Hippocampal formation (tissue), 2 donors: Measurements from ENCODE around the gene GLI2.

ENCODE experiments used
- DNase-seq, 2 donors: peaks; one replicate each; lab custom pipeline; 2025; lab: John Stamatoyannopoulos, UW

Gene GLI2

DNA sequence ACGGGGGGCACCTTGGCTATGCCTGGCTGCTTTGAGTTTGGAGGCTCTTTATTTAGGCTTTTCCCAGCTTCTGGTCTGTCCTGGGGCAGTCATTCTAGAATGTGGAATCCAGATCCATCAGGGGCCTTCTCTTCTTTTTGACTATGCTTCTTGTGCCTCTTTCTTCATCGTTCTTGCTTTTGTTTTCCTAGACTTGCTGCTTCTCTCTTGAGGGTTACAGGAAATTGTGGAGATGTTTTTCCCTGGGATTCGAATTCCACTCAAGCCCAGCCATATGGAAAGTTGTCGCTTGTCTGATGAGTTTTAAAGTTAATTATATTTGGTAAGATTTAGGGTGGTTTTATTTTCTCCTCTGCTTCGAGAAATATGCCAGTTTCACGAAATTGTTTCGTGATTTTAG, 2.4 kb downstream of the GLI2 start:
- no peak for DNase-seq

- DNase-seq, result no peak
Measured at GRCh38 chr2:120738786-120739437, 3.2 kb downstream of the GLI2 start.

GRCh38 chr2:120739438-120740090, 3.9 kb downstream of the GLI2 start:
- DNase-seq, result no peak

DNA sequence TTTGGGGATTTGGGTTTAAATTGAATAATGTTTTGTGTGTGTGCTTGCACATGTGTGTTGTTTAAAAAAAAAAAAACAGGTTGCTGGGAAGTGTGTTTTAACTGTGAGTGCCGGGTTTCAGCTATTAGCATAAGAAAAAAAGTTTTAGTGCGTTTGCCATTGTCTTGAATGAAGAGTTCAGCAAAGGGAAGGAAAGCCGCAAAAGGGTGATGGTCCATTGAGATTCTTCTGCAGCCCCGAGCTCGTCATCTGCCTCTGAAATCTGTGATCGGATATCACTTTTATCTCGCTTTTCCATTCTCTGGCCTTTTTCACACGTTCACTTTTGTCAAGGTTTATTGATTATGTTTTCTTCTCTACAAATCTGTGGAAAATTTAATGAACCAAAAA, 4.7 kb downstream of the GLI2 start:
- no peak for DNase-seq

GRCh38 chr2:120740765-120741524, 5.3 kb downstream of the GLI2 start:
- DNase-seq, result no peak

DNA sequence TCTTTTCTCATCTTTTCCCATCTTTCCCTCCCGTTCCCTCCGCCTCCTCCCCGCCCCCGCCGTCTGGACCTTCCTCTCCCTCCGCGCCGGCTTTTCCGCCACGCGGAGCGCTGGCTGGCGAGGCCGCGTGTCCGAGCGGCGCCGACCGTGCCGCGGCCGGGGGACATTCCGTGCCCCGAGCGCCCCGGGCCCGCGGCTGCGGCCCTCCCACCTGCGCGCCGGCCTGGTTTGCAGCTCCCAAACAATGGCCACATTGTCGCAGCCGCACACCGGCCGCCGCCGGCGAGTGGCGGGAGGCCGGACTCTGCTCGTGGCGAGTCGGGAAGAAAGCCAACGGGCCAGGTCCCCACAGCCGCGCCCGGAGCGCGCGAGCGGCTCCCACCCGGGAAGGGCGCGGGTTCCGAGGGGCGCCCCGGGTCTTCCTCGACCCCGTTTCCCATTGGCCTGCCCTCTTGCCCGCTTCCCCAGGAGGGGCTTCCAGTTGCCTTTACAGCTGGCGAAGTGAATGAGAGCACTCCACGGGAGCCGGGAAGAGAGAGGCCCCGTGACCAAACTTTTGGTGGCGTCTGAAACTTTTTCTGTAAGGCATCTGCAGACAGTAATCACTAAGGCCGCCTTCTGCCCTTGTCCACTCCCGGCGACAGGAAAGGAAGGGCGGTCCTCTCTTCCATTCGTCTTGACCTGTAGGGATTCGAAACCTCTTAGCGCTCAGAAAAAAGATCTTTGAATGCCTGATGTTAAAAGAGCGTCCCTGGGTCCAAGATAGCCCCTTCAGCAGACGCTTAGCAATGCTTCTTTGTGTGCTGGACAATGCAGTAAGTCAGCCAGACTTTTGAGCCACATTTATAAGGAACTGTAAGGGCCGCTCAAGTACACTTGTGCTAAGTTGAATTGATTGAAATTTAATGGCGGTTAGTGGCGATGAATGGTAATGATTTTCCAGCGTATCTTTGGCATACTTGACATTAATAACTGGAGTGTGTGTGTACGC, 6.2 kb downstream of the GLI2 start:
- DNase-seq, result no peak

- no peak for DNase-seq
Measured at GRCh38 chr2:120743657-120744056, 8.0 kb downstream of the GLI2 start.

DNA sequence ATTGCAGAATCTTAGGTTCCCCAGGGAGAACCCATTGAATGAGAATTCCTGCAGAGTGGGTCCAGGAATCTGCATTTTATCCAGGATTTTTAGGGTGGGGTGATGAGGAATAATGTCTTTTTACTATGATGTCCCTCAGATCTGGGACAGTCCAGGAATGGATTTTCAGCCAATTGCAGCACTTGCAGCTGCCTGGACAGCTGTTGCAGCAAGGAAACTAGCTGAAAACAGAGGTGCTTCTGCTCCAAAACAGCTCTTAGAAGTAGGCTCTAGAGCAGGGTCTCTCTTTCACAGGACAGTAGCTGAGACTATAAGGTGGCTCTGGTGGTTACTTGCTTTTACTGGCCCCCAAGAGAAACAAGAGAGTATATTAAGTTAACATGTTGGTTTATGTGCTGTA, 9.1 kb downstream of the GLI2 start:
- no peak for DNase-seq

DNA sequence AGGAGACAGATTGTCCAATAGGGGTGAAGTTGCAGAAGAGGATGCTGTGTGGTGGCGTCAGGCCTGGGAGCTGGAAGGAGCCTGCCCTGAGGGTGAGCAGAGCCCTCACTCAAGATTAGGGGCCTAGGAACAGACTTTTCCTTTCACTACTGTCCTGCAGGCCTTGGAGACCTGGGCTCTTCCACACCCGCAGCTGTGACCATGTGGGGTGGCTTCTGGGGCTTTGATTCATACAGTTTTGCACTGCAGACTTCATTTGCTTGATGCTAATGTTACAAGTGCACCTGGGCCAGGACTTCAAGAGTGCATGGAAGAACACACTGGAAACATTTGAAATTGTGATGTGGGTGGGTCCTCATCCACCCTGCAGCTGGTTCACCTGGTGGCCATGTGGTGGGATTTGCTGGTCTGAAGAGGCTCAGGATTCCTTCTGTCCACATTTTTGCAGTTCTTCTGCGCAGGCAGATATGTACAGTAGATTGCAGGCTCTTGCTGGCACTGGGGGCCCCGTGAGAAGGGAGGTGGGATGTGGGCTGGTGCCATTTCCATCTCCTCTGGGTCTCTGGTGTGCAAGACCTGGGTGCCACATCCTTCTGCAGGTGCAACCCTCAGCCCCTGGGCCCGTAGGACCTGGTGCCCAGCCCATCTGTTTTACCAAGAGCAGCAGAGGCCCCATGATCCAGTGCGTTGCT, 9.9 kb downstream of the GLI2 start:
- DNase-seq, result no peak

GRCh38 chr2:120746144-120746543, 10.5 kb downstream of the GLI2 start:
- DNase-seq, result no peak

DNA sequence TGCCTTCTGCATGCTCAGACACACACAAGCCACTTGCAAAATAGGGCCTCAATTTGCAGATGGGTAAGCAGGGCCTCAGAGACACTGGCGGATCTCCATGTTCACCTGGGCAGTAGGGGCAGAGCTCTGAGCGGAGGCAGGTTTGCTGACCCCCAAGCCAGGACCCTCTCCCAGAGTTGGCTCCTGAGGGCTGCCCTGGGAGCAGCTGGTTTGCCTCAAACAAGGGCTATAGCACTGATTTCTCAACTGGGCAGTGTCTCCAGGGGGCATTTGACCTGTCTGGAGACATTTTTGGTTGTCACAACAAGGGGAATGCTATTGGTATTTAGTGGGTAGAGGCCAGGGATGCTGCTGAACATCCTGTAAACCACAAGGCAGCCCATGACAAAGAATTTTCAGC, 11.6 kb downstream of the GLI2 start:
- DNase-seq, result no peak

- no peak for DNase-seq
Measured at GRCh38 chr2:120747706-120748105, 12.0 kb downstream of the GLI2 start.

GRCh38 chr2:120748310-120748709, 12.6 kb downstream of the GLI2 start:
- DNase-seq, result no peak

DNA sequence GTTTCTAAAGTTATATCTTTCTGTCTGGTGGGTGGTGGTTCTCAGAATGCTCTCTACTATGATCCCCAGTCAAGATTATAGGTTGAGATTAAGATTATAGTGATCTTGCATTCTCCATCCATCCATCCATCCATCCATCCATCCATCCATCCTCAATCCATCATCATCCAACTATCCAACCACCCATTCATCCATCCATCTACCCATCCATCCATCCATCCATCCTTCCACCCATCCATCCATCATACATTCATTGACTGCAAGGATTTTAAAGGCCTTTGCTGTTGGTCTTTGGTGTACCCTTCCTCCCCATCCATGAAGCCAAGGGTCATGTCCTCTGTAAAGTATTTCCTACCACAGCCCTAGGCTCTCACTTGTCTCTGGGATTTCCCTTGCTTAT, 13.1 kb downstream of the GLI2 start:
- DNase-seq, result no peak

- DNase-seq, result no peak
Measured at GRCh38 chr2:120749506-120750431, 14.1 kb downstream of the GLI2 start.

DNA sequence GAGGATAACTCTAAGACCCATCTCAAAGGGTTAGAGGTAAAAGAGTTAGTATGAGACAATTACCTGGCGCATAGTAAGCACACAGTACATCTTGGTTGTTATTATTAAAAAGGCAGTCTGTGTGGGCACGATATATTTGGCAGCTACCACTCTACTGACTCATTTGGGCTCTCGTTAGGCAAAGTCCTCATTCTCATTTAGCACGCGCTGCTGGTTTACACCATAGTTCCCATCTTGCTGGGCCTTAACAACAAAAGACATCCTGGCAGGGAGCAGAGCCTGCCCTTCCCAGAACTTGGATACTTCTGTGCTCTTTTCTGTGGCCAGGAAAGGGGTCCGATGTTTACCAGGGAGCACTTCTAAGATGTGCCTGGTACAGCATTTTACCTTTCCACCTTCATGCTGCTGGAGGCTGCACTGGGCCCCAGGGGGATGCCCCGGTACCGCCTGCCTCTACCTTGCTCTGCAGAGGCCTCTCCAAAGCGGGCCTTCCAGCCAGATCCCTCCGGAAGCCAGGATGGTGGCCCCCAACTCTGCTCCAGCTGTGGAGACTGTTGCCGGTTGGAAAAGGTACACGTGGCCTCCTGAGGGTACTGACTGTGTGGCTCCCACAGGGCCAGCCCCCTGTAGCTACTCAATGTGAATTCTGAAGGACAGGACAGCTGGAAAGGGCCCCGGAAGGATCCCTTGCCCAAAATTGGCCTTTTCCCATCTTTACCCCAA, 15.0 kb downstream of the GLI2 start:
- DNase-seq, result no peak

DNA sequence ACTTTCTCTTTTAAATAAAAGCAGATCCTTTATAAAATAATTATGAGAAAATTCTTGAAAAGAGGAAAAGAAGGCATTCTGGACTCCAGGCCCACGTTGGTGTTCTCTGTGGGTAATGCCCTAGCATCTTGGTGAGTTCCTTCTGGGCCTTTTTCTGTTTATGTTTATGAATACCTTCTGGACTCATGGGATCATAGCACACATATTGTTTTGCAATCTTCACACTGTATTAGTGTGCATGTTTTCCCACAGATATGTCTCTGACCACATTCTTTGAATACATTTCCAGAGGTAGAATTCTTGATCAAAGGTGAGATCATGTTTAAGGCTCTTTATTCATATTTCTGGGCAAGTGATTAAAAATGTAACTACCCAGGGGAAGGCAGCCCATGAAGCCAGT, 15.9 kb downstream of the GLI2 start:
- no peak for DNase-seq

- no peak for DNase-seq
Measured at GRCh38 chr2:120754067-120754960, 18.6 kb downstream of the GLI2 start.
